GM21825 (cell line): ENCODE results near the gene HINT2.

ENCODE experiments used
- ATAC-seq: cut with Tn5 transposase; IDR thresholded peaks from one replicate; pipeline ENCODE4 v1.9.1; 2021; ENCODE audit warnings: mild to moderate bottlenecking, moderate library complexity; ENCODE audit not compliant: unreplicated experiment

HINT2 gene

GRCh38 chr9:35781066-35781465, 33.8 kb downstream of the HINT2 start:
- no peak for ATAC-seq

GRCh38 chr9:35778496-35778895, 36.3 kb downstream of the HINT2 start:
- no peak for ATAC-seq

DNA sequence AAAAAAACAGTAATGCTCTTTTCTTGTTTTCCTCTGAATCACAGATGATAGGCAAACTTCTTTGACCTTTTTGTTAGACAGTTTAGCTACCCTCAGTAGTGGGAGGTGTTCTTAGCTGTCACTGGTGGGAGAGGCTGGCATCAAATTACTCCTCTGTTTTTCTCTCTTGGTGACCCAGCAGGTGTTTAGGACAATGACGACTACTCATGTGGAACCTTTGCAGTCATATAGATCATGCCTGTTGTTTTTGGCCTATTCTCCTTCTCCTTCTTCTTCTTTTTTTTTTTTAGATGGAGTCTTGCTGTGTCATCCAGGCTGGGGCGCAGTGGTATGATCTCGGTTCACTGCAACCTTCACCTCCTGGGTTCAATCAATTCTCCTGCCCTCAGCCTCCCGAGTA, 38.8 kb downstream of the HINT2 start:
- ATAC-seq, result no peak

- no peak for ATAC-seq
These were observed 39.8 kb downstream of the HINT2 start for GRCh38 chr9:35774907-35775635.

GRCh38 chr9:35771943-35772342, 42.9 kb downstream of the HINT2 start:
- ATAC-seq, result no peak

DNA sequence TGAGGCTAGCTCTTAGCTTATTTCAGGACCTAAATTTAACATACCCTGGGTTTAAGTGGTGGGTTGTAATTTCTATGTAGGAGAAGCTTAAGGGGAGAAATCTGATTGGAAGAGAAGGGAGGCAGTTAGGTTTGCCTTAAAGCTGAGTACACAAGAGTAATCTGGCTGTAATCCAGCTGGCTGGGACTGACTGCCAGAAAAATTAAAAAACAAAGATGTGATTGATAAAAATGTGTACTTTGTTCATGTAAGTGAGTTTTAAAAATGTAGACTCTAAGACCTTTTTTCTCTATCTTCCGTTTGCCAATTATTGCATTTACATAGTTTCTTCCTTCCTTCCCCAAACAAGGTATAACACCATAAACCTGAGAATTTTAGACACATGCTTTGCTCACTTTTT, 43.3 kb downstream of the HINT2 start:
- no peak for ATAC-seq

GRCh38 chr9:35771075-35771433, 43.8 kb downstream of the HINT2 start:
- ATAC-seq, result no peak

DNA sequence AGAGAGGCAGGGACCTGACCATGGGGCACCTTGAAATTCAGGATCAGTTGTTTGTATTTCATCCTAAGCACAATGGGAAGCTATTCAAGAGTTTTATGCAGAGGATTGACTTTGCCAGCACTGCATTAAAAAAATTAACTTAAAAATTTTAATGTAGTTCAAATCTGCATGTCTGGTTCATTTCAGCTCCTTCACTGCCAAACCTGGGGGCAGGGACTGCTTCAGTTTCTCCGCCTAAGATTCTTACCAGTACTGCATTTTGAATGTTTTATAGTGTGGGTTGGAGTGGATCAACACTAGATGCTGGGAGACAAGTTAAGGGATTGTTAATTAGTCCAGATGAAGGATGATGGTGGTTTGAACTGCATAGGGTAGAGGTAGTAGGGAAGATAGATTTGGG, 45.1 kb downstream of the HINT2 start:
- ATAC-seq, result no peak

DNA sequence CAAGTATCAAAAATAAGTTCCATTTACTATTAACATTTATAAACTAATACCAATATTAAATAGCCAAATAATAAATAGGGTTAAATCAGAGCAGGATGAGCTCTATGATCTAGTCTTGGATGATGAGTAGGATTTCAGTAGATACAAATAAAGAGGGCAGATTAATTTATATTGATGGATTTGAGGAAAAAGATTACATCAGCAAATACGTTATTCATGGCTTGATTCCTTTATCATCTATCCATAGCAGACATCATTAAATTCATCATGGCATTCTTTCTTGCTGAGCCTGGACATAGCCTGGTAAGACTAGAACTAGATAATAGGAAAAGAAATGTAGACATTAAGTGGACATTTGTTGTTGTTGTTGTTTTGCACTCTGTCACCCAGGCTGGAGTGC, 47.4 kb downstream of the HINT2 start:
- no peak for ATAC-seq

DNA sequence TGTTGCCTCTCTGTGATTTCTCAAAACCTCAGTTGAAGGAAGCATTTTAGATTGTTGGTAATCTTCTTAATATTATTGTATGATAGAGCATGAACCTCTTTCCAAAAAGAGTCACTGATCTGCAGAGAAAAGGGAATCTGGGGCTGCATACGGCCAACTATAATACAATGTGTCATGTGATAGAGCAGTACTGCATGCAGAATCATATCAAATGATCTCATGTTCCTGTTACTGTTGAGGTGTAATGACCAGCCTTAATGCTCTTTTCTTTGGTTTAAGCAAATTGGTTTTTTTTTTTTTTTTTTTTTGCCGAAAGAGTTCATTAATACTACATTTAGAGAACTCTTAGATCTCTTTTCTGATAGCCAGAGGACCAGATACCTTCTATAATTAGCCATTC, 47.8 kb downstream of the HINT2 start:
- ATAC-seq, result no peak

- no peak for ATAC-seq
These were observed 51.0 kb downstream of the HINT2 start for GRCh38 chr9:35763803-35764202.

GRCh38 chr9:35763181-35763580, 51.7 kb downstream of the HINT2 start:
- no peak for ATAC-seq
